Aortic smooth muscle cell (primary cell): ENCODE measurements around the gene CAMK2N2. TPM values are rescaled to one million over a fixed set of nuclear protein-coding genes. Genes with fewer than 3 reads are reported as not detected.

Source experiments
- total RNA-seq: library from RNA; depleted of rRNA; stranded (reverse); fragments of >200 nt; gene quantifications from 2 replicates; pipeline ENCODE4 v1.2.3, GENCODE V29; 2014

The CAMK2N2 gene
- total RNA-seq, result 0.50 and 0.66 TPM in 2 replicates

DNA sequence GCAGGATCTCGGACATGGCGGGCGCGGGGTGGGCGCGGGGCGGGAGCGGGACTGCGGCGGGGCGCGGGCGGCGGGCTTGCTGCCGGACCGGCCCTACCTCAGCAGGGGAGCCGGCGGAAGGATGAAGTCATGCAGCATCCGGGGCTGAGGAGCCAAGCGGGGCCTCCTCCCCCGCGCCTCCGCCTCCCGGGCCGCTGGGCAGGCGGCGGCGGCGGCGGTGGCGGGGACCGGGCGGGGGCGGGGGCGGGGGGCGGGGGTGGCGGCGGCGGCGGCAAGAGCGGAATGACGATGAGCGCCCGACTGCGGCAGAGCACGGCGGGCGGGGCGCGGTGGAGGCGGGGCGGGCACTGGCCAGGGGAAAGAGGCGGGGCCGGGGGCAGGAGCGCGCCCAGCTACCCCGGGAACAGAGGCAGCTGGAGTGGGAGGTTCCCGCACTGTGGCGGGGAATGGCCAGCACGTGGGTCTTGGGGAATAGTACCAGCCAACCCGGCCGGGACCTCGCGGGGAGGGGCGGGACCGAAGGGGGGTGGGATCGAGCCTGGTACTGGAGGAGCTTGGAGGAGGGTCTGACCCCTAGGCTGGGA is at the start of gene CAMK2N2:
Gene CAMK2N2 (minus strand): TSS at position 284 of the 584 bp plus-strand sequence. CDS start 268 bp downstream, at position 16.

DNA sequence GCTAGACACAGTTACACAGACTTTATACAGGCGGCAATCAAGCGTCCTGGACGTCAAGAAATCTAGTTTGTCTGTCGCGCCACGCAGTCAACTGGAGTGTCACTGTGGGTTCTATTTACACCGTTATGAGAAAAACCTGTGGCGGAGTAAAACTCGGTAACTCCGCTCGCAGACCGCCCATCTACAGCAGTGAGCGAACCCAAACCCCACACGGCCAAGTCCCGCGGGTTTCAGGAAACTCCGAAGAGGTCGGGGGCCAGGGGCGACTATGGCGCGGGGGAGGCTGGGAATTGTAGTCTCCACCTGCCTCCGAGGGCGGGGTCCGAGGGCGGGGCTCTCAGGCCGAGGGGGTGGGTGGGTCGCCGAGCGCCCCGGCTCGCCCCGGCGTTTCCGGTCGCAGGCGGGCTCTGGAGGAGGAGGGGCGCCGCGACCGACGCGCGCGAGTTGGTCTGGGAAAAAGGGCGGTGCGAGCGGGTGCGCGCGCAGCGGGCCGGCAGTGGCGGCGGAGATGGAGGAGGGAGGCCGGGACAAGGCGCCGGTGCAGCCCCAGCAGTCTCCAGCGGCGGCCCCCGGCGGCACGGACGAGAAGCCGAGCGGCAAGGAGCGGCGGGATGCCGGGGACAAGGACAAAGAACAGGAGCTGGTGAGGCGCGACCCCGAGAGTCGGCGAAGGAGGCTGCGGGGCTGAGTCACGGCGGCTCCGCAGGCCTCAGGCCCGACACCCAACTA is 37.6 kb upstream of the CAMK2N2 start, which contains the start of gene PSMD2:
Gene PSMD2 (plus strand): TSS at position 483 of the 729 bp plus-strand sequence. CDS start 26 bp downstream, at position 509.

DNA sequence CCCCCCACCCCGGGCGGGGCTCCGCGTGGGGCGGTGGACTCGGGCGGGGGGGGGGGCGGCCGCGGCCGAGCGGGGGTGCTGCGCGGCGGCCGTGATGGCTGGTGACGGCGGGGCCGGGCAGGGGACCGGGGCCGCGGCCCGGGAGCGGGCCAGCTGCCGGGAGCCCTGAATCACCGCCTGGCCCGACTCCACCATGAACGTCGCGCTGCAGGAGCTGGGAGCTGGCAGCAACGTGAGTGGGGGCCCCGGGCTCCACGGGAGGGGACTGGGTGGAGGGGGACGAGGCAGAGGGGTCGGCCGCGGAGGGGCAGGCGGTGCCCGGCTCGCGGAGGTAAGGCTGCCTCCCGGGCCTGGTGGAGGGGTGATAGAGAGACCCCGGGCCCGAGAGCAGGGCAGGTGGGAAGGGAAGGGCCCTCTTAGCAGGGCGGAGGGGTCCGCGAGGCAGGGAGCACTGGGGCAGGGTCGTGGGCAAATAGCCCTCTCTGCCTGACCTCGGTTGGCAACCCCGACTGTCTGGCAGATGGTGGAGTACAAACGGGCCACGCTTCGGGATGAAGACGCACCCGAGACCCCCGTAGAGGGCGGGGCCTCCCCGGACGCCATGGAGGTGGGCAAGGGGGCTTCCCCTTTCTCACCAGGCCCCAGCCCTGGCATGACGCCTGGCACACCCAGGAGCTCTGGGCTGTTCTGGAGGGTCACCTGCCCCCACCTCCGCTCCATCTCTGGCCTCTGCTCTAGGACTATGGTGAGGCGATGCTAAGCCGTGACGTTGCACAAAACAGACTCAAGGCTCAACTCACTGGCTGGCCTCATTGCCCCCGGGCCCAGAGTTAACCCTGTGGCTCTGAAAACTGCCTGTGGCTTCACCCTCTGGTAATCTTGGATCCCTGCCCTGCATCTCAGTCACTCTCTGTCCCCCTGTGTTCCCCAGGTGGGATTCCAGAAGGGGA is 14.9 kb upstream of the CAMK2N2 start, which contains the start of gene ECE2:
Gene ECE2 (plus strand): TSS at position 62 of the 950 bp plus-strand sequence. CDS start 132 bp downstream, at position 194.

DNA sequence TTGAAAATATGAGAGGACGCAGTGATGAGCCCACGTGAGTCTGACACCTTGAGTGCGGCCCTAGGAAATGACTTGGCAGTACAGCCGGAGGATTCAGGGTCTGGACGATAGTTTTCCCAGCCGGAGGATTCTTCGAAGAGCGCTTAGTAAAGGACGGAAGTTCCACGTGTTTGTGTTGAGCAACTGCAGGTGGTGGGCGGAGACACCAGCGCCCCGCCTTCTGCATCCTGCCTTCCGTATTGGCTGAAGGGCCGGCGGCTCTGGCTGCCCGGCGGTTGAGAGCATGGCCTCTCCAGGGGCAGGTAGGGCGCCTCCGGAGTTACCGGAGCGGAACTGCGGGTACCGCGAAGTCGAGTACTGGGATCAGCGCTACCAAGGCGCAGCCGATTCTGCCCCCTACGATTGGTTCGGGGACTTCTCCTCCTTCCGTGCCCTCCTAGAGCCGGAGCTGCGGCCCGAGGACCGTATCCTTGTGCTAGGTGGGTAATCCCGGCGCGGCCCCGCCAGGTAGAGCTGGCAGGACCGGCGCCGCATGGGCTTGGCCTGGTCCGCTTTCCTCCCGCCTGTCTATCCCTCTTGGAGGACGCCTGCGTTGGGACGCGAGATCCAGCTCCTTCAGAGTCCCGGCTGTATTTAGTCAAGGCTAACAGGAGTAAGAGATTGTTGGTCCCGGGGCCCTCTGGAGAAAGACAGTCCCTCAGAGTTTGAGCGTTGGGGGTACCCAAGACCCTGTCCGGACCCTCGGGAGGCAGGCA is 11.8 kb downstream of the CAMK2N2 start, which contains the start of gene EEF1AKMT4:
Gene EEF1AKMT4 (plus strand): TSS at position 261 of the 755 bp plus-strand sequence. CDS start 23 bp downstream, at position 284.

DNA sequence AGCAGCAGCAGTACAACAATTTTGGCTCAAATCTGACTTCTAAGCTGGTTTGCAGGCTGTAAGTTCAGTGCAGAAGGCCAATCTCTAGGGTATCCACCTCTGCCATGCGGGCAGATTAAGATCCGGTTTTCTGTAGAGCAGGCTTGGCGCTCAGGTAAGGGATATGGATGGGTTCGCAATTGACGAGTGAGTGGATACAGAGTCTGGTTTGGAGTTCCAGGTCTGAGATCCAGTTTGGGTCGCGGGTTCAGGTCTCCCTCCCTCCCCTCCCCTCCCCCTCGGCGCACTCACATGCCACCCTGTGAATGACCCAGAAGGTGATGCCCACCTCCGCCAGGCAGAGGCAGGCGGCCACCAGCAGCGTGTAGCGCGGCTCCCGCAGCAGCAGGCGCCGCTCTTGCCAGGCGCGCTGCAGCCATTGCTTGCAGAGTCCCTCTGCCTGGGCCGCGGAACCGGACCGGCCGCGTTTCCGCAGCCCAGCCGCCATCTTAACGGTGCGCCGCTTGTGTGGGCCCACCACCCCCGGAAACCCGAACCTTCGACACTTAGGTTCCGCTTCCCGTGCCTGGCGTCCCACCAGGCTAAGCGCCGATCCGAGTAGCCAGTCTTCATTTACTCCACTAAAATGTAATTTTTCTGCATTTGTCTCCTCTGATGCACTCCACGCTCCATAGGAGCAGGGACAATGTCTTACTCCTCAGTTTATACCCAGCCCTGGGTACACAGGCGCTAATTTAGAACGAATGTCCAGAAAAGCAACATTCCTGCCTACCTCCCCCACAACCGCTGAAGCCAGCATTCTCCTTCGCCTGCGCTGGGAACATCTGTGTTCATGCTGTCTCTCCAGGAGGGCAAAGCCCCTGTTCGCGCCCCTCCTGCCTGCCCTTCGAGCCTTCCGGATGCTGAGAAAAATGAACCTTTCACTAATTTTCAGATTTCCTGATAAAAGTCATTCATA is 12.6 kb downstream of the CAMK2N2 start, which contains the start of gene ALG3:
Gene ALG3 (minus strand): TSS at position 509 of the 958 bp plus-strand sequence. CDS start 22 bp downstream, at position 487.

DNA sequence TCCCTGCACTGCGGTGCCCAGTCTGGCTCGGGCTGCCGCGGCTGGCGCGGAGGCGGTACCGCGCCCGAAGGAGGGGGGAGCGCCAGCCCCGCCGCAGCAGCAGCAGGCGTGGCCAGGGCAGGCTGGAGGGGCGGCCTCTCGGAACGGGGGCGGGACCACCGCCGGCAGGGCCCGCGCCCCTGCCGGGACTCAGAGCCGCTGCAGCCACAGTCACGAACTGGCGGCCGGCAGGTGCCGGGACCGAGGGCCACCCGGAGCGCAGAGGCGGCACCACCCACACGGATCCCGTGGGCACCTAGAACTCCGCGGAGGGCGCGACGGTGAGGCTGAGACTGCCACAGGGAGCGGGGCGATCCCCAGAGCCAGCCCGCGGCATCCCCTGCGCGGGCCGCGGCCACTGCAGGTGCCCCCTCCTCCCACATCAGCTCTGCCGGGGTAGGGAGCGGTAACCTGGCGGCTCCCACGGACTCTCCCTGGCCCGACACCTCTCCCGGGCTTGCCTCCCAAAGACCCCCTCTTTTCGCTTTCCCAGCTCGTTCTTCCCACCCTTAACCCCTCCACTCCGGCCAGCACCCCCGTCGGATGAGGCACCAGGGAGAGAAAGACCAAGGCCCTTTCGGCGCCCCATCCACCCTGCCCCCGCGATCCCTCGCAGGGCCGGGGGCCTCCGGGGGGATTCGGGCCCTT is 31.8 kb downstream of the CAMK2N2 start, which contains the start of gene VWA5B2:
Gene VWA5B2 (plus strand): TSS at position 192 of the 687 bp plus-strand sequence. CDS start 944 bp downstream, outside the sequence.

Other genes starting within 250 kb of the CAMK2N2 start
- 12.3 and 14.2 TPM in 2 replicates for gene ABCC5, start 243.7 kb downstream of the CAMK2N2 start, total RNA-seq
- not detected in 2 replicates for gene HTR3D, start 229.8 kb downstream of the CAMK2N2 start, total RNA-seq
- not detected in 2 replicates for gene HTR3C, start 208.5 kb downstream of the CAMK2N2 start, total RNA-seq
- not detected in 2 replicates for gene HTR3E, start 164.5 kb downstream of the CAMK2N2 start, total RNA-seq
- 36.0 and 41.0 TPM in 2 replicates for gene EIF2B5, start 126.2 kb downstream of the CAMK2N2 start, total RNA-seq
- gene DVL3, start 106.2 kb downstream of the CAMK2N2 start, total RNA-seq, result 26.3 and 31.3 TPM in 2 replicates
- 577 and 754 TPM in 2 replicates for gene AP2M1, start 86.7 kb downstream of the CAMK2N2 start, total RNA-seq
- gene ABCF3, start 75.4 kb downstream of the CAMK2N2 start, total RNA-seq, result 40.7 and 55.6 TPM in 2 replicates
- 0.06 TPM in 1 of 2 replicates, not detected in the other for gene VWA5B2, start 32.0 kb downstream of the CAMK2N2 start, total RNA-seq
- 19.5 and 29.3 TPM in 2 replicates for gene ALG3, start 12.6 kb downstream of the CAMK2N2 start, total RNA-seq
- 2.2 and 3.2 TPM in 2 replicates for gene EEF1AKMT4, start 11.9 kb downstream of the CAMK2N2 start, total RNA-seq
- not detected in 2 replicates for gene ECE2, start 14.5 kb upstream of the CAMK2N2 start, total RNA-seq
- 404 and 624 TPM in 2 replicates for gene PSMD2, start 37.7 kb upstream of the CAMK2N2 start, total RNA-seq
- gene EIF4G1, start 53.1 kb upstream of the CAMK2N2 start, total RNA-seq, result 374 and 376 TPM in 2 replicates
- 32.1 and 33.5 TPM in 2 replicates for gene FAM131A, start 76.0 kb upstream of the CAMK2N2 start, total RNA-seq
- gene CLCN2, start 100.1 kb upstream of the CAMK2N2 start, total RNA-seq, result 2.9 and 3.4 TPM in 2 replicates
- 64.4 and 73.7 TPM in 2 replicates for gene POLR2H, start 100.2 kb upstream of the CAMK2N2 start, total RNA-seq
- gene THPO, start 116.7 kb upstream of the CAMK2N2 start, total RNA-seq, result 0.13 TPM in 1 of 2 replicates, not detected in the other
- gene CHRD, start 118.5 kb upstream of the CAMK2N2 start, total RNA-seq, result 1.7 and 2.4 TPM in 2 replicates